Ishikawa (cell line): Measurements from ENCODE around the gene PTPN14.

Source experiments
- EGR1 ChIP-seq: IDR thresholded peaks from 2 replicates; pipeline ENCODE4 v1.6.1; 2012
- ZBTB7A ChIP-seq: IDR thresholded peaks from 2 replicates; pipeline ENCODE4 v1.6.1; 2012; ENCODE audit warnings: low read depth
- TF ChIP-seq, protein P1 (sequence below): IDR thresholded peaks from 2 replicates; pipeline ENCODE4 v1.6.1; 2012

DNA sequence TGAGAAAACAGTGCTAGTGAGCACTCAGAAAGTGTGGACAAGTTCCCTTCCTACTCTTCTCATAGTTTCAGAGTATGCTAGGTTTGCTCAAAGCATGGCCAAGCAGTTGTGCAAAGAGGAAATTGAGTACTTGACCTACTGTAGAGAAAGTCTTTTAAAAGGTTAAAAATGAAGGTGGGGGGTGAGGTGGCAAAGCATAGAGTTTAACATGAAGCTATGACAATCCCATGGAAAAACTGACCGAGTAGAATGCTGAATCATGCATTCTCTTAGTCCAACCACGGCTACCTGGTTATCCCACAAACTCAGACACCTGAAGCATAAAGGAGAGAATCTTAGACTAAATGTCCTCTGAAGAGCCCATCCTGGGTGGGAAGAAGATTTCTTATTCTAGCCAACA is 79.9 kb downstream of the PTPN14 start:
- no peak for TF ChIP-seq EGR1
- TF ChIP-seq, protein P1, sequence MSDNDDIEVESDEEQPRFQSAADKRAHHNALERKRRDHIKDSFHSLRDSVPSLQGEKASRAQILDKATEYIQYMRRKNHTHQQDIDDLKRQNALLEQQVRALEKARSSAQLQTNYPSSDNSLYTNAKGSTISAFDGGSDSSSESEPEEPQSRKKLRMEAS: no peak
- no peak for TF ChIP-seq ZBTB7A
